ENCODE results near the gene WDFY2.

The WDFY2 gene

GRCh38 chr13:51756651-51757050 is 172.4 kb downstream of the WDFY2 start:
- TF ChIP-seq, protein P1, sequence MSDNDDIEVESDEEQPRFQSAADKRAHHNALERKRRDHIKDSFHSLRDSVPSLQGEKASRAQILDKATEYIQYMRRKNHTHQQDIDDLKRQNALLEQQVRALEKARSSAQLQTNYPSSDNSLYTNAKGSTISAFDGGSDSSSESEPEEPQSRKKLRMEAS (IDR thresholded peaks at IDR 0.05; ENCODE audit: low read depth, low read length), result no peak
- TF ChIP-seq MYC (IDR thresholded peaks at IDR 0.05; ENCODE audit: low read depth, low read length) (no peak), POLR2A (IDR thresholded peaks at IDR 0.05; ENCODE audit: extremely low read depth, insufficient read length) (no peak), CTCF (IDR thresholded peaks at IDR 0.05; ENCODE audit: low read depth, low read length) (no peak)
- no peak for DNase-seq (ENCODE audit: low read depth)
- no peak overlapping the region for H3K4me3 ChIP-seq (ENCODE audit: low read depth, low read length)

GRCh38 chr13:51758691-51759090 is 174.4 kb downstream of the WDFY2 start:
- no peak for DNase-seq (ENCODE audit: low read depth)
- TF ChIP-seq, protein P1 (IDR thresholded peaks at IDR 0.05; ENCODE audit: low read depth, low read length), result no peak
- TF ChIP-seq CTCF (IDR thresholded peaks at IDR 0.05; ENCODE audit: low read depth, low read length) (no peak), POLR2A (IDR thresholded peaks at IDR 0.05; ENCODE audit: extremely low read depth, insufficient read length) (no peak), MYC (IDR thresholded peaks at IDR 0.05; ENCODE audit: low read depth, low read length) (no peak)
- no peak overlapping the region for H3K4me3 ChIP-seq (ENCODE audit: low read depth, low read length)

GRCh38 chr13:51759240-51759639 is 175.0 kb downstream of the WDFY2 start:
- no peak overlapping the region for H3K4me3 ChIP-seq (ENCODE audit: low read depth, low read length)
- TF ChIP-seq, protein P1 (IDR thresholded peaks at IDR 0.05; ENCODE audit: low read depth, low read length), result no peak
- no peak for TF ChIP-seq MYC (IDR thresholded peaks at IDR 0.05; ENCODE audit: low read depth, low read length)
- no peak for DNase-seq (ENCODE audit: low read depth)

DNA sequence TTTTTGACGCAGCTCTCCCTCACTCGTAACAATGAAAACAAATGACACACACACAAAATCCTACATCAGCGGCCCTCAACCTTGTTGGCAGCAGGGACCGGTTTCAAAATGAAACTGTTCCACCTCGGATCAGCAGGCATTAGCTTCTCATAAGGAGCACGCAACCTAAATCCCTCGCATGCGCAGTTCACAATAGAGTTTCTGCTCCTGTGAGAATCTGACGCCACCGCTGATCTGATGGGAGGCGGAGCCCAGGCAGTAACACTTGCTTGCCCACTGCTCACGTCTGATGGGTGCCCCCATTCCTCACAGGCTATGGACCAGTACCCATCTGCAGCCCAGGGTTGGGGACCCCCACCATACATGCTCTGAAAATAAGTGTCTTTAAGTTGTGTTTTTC is 176.3 kb downstream of the WDFY2 start:
- DNase-seq (ENCODE audit: low read depth), result no peak
- TF ChIP-seq MYC (IDR thresholded peaks at IDR 0.05; ENCODE audit: low read depth, low read length), result no peak
- TF ChIP-seq POLR2A (IDR thresholded peaks at IDR 0.05; ENCODE audit: extremely low read depth, insufficient read length), result no peak
- TF ChIP-seq CTCF (IDR thresholded peaks at IDR 0.05; ENCODE audit: low read depth, low read length), result no peak
- TF ChIP-seq, protein P1 (IDR thresholded peaks at IDR 0.05; ENCODE audit: low read depth, low read length), result no peak
- no peak overlapping the region for H3K4me3 ChIP-seq (ENCODE audit: low read depth, low read length)

DNA sequence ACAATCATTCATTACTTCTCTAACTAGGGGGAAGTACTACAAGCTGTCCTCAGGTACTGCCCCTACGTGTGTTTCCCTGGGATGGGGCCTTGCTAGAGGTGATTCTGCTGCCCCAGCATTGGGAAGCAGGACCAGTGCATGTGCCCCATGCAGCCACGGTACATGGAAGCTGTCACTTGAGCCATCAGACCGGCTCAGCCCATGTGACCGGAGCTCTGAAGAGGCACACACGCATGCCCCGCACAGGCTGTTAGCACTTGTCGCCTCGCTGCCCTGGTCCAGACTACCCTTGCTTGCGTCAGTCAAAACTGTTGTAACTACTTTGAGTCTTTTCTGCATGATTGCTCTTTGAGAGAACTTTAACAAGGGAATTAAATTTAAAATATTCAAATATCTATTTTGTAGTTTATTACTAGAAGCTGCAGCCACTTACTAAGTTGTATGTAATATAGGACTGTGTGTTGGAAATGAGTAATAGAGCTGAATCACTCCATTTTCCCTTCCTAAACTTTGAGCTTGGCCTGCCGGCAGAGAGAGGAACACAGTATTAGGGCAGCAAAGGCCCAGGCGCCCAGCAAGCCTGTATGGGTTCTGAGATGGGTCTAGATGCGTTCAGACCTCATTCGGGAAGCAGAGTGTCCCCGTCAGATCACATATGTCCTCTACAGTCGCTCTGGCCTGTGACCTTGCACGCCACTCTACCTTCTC is 177.5 kb downstream of the WDFY2 start:
- no peak for TF ChIP-seq MYC (IDR thresholded peaks at IDR 0.05; ENCODE audit: low read depth, low read length)
- no peak for TF ChIP-seq POLR2A (IDR thresholded peaks at IDR 0.05; ENCODE audit: extremely low read depth, insufficient read length)
- no peak for TF ChIP-seq CTCF (IDR thresholded peaks at IDR 0.05; ENCODE audit: low read depth, low read length)
- TF ChIP-seq, protein P1 (IDR thresholded peaks at IDR 0.05; ENCODE audit: low read depth, low read length), result no peak
- H3K4me3 ChIP-seq (ENCODE audit: low read depth, low read length), result no peak overlapping the region
- no peak for DNase-seq (ENCODE audit: low read depth)

DNA sequence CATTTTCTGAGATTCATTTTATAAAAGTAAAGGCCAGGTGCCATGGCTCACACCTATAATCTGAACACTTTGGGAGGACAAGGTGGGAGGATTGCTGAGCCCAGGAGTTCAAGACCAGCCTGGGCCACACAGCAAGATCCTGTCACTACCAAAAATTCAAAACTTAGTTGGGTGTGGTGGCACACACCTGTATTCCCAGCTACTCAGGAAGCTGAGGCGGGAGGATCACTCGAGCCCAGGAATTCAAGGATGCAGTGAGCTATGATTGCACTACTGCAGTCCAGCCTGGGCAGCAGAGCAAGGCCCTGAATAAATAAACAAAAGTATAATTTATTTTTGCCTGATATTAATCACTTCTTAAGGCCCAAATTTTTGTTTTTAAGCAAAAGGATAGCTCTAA is 179.2 kb downstream of the WDFY2 start:
- H3K4me3 ChIP-seq (ENCODE audit: low read depth, low read length), result no peak overlapping the region
- DNase-seq (ENCODE audit: low read depth), result no peak
- TF ChIP-seq, protein P1 (IDR thresholded peaks at IDR 0.05; ENCODE audit: low read depth, low read length), result no peak
- TF ChIP-seq POLR2A (IDR thresholded peaks at IDR 0.05; ENCODE audit: extremely low read depth, insufficient read length) (no peak), MYC (IDR thresholded peaks at IDR 0.05; ENCODE audit: low read depth, low read length) (no peak), CTCF (IDR thresholded peaks at IDR 0.05; ENCODE audit: low read depth, low read length) (no peak)

All from NB4 (cell line).